Mesothelial cell of epicardium (in vitro differentiated cells): ENCODE results near the gene UBA3. TPM values are rescaled to one million over a fixed set of nuclear protein-coding genes. Genes with fewer than 3 reads are reported as not detected.

Experiments
- DNase-seq, 2 experiments: peaks; one replicate each; pipeline ENCODE4 v3.0.0; 2021; ENCODE audit warnings: low spot score in 2 of 2; ENCODE audit not compliant: unreplicated experiment in 2 of 2
- H3K27ac Mint-ChIP-seq: 2 replicates; pipeline ENCODE4 v1.8.0; 2021; ENCODE audit warnings: mixed read lengths
- H3K27me3 Mint-ChIP-seq: 2 replicates; pipeline ENCODE4 v1.8.0; 2021; ENCODE audit warnings: low read depth, mixed read lengths
- H3K36me3 Mint-ChIP-seq: 2 replicates; pipeline ENCODE4 v1.8.0; 2021; ENCODE audit warnings: mixed read lengths
- H3K4me1 Mint-ChIP-seq: 2 replicates; pipeline ENCODE4 v1.8.0; 2021; ENCODE audit warnings: mixed read lengths
- H3K4me3 Mint-ChIP-seq: 2 replicates; pipeline ENCODE4 v1.8.0; 2021; ENCODE audit warnings: mild to moderate bottlenecking, moderate library complexity, mixed read lengths
- H3K9me3 Mint-ChIP-seq: 2 replicates; pipeline ENCODE4 v1.8.0; 2021; ENCODE audit warnings: mixed read lengths
- CTCF ChIP-seq: fragments of 200-600 bp; sonication (generic); IDR thresholded peaks from one replicate; pipeline ENCODE4 v1.5.0; 2021; ENCODE audit warnings: antibody characterized with exemption; ENCODE audit not compliant: unreplicated experiment
- total RNA-seq: library from RNA; stranded (reverse); gene quantifications from 3 replicates; pipeline ENCODE4 v1.2.1, GENCODE V29; 2021

Gene UBA3
- total RNA-seq, 1 donor from 2014 or later = 62.1 TPM

DNA sequence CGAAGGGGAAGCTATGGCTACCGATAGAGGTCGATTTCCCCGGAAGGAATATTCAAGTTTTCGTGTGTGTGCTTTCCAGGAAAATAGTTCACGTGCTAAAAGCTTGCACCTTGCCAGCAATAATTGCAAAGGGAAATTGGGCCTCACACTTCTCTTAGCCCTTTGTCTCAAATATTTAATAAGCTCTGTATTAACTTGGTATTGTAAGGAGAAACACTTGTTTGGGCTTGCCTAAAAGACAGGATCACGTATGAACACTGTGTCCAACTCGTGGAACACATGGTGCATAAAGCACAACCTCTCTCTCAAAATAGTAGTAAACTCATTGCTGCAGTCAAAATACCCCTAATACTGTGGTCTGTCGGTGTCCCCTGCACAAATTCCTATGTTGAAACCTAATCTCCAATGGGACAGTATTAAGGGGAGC lies 27.7 kb downstream of the UBA3 start:
- H3K4me3 Mint-ChIP-seq = peak overlapping the region; percentile 99
- no peak for DNase-seq
- no peaks in the 10 kb centered on the region for H3K27me3 Mint-ChIP-seq
- peak overlapping the region; percentile 100 for H3K27ac Mint-ChIP-seq
- H3K9me3 Mint-ChIP-seq = no peaks in the 10 kb centered on the region
- peaks cover 27% of the 10 kb centered on the region for H3K4me1 Mint-ChIP-seq
- H3K36me3 Mint-ChIP-seq = peaks cover 22% of the 10 kb centered on the region
- TF ChIP-seq CTCF = no peak

GRCh38 chr3:69051756-69052471 lies 28.3 kb downstream of the UBA3 start, which contains the start of gene TMF1:
Gene TMF1 (minus strand): TSS chr3:69052333. CDS start chr3:69052086, 247 bp downstream.
- DNase-seq = peak; percentile 96 to 98
- peaks cover 30% of the 10 kb centered on the region for H3K4me1 Mint-ChIP-seq
- no peaks in the 10 kb centered on the region for H3K9me3 Mint-ChIP-seq
- peak within 1 kb of the TSS; percentile 100 for H3K27ac Mint-ChIP-seq
- peaks cover 21% of the 10 kb centered on the region for H3K36me3 Mint-ChIP-seq
- no peak for TF ChIP-seq CTCF
- H3K4me3 Mint-ChIP-seq = peak within 1 kb of the TSS; percentile 99
- no peaks in the 10 kb centered on the region for H3K27me3 Mint-ChIP-seq

- no peak for TF ChIP-seq CTCF
- no peak for DNase-seq
- Mint-ChIP-seq H3K4me1 (peaks cover 30% of the 10 kb centered on the region), H3K36me3 (peaks cover 20% of the 10 kb centered on the region), H3K27ac (no peak overlapping the region), H3K4me3 (no peak overlapping the region), H3K9me3 (no peaks in the 10 kb centered on the region), H3K27me3 (no peaks in the 10 kb centered on the region)
These were observed 31.2 kb downstream of the UBA3 start for GRCh38 chr3:69048990-69049389.

- no peak overlapping the region for H3K4me3 Mint-ChIP-seq
- no peaks in the 10 kb centered on the region for H3K9me3 Mint-ChIP-seq
- peaks cover 30% of the 10 kb centered on the region for H3K36me3 Mint-ChIP-seq
- no peak for TF ChIP-seq CTCF
- peaks cover 12% of the 10 kb centered on the region for H3K4me1 Mint-ChIP-seq
- no peaks in the 10 kb centered on the region for H3K27me3 Mint-ChIP-seq
- no peak overlapping the region for H3K27ac Mint-ChIP-seq
- DNase-seq = no peak
These were observed 35.6 kb downstream of the UBA3 start for GRCh38 chr3:69044608-69045007.

- Mint-ChIP-seq H3K27ac (no peak overlapping the region), H3K9me3 (no peaks in the 10 kb centered on the region), H3K4me3 (no peak overlapping the region), H3K27me3 (no peaks in the 10 kb centered on the region), H3K4me1 (no peaks in the 10 kb centered on the region), H3K36me3 (peaks cover 47% of the 10 kb centered on the region)
- no peak for DNase-seq
- no peak for TF ChIP-seq CTCF
These were observed 46.7 kb downstream of the UBA3 start for GRCh38 chr3:69033470-69033869.
